ENCODE results near the gene CHERP.
"Not testable (repeated sequence)": the region's sequence is repeated elsewhere in the genome, so short reads cannot be mapped to it uniquely, and the experiment has no call there.

The CHERP gene

DNA sequence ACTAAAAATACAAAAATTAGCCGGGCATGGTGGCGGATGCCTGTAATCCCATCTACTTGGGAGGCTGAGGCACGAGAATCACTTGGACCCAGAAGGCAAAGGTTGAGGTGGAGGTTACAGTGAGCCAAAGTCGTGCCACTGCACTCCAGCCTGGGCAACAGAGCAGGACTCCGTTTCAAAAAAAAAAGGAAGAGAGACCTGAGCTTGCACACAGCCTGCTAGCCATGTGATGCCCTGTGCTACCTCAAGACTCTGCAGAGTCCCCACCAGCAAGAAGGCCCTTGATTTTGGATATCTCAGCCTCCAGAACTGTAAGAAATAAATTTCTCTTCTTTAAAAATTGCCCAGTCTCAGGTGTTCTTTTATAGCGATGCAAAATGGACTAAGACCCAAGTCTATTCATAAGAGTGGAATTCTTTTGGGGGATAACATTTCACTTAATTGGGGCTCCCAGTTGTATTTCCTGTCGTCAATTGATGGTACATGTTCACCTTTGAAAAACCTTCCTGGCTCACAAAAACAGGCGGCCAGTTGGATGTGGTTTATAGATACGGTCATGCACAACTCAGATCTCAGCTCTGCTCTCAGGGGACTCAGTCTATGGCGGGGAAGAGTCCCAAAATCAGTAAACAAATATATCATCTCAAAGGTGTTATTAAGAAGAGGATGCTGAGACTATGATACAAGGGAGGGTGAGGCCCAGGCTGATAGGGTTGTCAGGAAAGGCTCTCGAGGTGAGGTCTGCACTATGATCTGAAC is 2.4 kb upstream of the CHERP start:
- DNase-seq (ENCODE audit: insufficient read length, low spot score) (no peak), FAIRE-seq (no peak)

DNA sequence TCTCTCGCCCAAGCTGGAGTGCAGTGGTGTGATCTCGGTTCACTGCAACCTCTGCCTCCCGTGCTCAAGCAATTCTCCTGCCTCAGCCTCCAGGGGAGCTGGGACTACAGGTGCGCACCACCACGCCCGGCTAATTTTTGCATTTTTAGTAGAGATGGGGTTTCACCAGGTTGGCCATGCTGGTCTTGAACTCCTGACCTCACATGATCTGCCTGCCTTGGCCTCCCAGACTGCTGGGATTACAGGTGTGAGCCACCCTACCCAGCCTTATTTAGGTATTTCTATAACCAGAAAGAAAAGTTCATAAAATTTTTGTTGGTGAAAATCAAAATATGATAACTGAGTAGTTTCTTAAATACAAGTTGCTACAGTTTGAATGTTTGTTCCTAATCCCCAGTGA is 1.5 kb upstream of the CHERP start:
- not testable (repeated sequence) for FAIRE-seq; DNase-seq (ENCODE audit: insufficient read length, low spot score)

DNA sequence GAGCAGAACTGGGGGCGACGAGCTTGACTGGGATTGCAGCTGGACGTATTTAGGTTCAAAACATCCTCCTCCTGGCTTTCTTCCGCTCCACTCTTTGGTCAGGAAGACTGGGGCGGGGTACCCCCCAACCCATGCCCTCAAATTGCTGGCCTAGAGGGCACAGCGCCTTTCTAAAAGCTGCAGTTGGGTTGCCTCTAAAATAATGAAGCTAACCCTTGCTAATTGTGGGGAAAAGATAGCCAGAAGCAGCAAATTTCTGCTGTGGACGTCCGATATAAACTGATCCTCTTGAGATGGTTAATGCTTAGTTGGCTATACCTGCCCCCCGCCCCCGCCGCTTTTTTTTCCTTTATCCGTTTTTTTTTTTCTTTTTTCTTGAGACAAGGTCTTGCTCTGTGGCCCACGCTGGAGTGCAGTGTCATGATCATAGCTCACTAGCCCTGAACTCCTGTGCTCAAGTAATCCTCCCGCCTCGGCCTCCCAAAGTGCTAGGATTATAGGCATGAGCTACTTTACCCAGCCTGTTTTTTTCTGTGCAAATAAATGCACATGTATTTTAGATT is 754 bp upstream of the CHERP start:
- no peak for DNase-seq (ENCODE audit: insufficient read length, low spot score)
- FAIRE-seq, result no peak

DNA sequence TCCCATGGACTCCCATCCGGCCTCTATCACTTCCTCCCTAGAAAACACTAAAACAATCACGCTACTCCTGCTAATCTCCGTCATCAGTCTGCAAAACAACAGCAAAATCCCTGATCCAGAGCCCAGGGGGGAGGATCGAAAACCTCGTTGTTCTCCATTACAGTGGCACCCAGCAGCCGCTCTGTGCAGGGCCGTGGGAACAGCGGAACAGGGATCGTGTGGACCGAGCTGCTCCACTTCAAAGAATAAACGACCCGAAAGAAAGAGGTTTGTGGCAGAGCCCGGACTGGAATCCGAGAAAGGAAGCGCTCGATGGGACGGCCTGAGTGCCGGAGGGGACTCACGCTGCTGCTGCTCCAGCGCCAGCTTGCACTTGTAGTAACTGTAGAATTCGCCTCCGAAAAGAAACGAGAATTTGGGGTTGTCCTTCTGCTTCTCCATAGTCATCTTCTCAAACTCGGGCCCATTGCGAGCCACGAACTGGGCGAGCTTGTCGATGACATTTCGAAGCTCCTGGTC is 652 bp downstream of the CHERP start:
- no peak for DNase-seq (ENCODE audit: insufficient read length, low spot score)

DNA sequence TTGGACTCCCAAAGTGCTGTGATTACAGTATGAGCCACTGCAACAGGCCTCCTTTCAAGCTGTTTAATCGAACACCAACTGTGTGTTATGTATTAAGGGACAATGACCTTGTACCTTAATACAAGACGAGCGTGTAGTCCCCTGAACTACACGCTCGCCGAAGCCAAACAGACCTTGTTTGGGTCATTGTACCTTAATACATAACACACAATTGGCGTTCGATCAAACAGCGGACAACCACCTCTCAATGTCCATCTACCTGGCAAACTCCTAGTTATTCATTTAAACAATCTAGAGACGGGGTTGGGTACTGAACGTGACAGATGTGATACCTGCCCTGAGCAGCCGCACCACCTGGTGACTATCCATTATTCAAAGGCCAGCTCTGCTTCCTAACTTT is 1.3 kb downstream of the CHERP start:
- FAIRE-seq (no peak), DNase-seq (ENCODE audit: insufficient read length, low spot score) (no peak)

More for the DNA sequence above, 652 bp downstream of the CHERP start:
- no peak for FAIRE-seq

DNA sequence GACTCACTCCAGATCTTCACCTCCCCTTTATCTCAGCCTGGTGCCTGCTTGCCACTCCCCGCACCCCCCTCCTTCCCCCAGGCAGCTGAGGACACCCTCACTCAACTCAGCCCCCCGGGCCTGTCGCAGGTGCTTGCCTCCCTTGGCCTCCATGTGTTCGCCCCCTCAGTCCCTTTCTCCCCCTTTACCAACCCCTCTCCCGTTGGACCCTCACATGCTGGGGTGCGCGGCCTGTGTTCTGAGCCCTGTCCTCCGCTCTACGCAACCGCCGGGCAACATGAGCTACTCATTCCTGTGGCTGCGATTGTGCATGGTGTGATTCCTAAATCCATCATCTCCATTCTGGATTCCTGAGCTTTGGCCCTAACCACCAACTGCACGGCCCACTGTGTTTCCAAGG is 5.1 kb downstream of the CHERP start:
- FAIRE-seq, result no peak
- no peak for DNase-seq (ENCODE audit: insufficient read length, low spot score)

DNA sequence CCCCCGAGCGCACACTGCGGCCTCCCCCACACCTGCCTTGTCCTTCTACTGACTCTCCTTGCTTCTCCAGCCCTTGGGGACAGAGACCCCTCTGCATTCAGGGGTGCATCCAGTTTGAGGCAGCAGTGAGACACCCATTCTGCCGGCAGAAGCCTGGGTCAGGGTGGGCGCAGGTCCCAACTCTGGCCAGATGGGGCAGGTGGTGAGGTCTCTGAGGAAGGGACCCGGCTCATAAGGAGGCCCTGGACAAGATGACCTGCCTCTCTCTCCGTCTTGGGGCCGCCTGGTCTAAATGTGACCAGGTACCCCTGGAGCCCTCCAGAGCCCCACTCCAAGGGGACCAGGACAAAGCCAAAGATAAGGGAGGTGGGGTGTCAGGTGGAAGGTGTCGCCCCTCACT is 6.1 kb downstream of the CHERP start:
- DNase-seq (ENCODE audit: insufficient read length, low spot score), result no peak
- no peak for FAIRE-seq

DNA sequence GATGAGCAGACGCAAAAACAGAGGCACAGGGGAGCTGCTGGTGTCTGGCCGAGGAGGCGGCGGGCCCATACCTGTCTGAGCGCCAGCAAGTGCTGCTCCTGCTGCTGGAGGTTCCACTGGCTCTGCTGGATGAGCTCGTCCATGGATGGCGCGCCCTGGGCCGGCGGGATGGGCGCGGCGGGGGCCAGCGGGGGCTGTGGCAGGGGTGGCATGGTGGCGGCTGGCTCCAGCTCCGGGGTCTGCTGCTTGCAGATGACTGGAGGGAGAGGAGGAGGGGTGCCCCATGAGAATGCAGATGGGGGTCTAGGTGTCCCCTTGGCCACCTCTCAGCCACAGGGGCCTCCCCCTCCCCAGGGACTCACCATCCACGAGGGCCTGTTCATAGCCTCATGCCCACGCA is 6.9 kb downstream of the CHERP start:
- DNase-seq (ENCODE audit: insufficient read length, low spot score), result no peak
- FAIRE-seq, result no peak

DNA sequence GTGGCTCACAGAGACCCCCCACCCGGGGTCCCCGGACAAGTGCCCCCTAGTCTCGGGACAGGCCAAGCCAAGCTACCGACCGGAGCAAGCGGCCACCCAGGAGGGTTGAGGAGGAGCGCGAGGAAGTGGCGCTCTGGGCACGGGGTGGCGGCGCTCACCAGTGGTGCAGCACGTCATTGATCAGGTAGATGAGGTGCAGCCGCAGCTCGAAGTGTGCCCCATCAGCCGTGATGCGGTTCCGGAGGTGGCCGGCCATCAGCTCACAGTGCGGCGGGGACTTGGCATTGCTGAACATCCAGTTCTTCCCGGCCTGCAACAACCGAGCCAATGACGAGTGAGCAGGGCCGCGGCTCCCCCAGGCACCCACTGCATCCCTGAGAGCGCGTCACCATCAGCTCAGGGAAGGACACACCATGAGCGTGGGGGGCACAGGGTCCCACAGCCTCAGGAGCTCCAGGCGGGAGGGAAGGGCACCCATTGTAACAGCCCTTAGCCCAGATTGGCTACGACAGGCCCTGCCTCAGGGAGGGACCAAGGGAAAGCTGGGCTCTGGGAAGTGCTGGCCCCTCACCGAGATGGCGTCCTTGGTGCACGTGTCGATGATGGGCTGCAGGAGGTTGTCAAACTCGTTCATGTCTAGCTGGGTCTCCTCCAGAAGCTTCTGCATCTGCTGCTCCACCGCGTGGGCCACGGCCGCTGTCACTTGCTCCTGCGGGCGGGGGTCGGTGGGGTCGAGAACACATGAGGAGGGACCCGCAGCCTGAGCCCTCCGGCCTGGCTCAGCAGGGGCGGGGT is 9.6 kb downstream of the CHERP start:
- no peak for FAIRE-seq

DNA sequence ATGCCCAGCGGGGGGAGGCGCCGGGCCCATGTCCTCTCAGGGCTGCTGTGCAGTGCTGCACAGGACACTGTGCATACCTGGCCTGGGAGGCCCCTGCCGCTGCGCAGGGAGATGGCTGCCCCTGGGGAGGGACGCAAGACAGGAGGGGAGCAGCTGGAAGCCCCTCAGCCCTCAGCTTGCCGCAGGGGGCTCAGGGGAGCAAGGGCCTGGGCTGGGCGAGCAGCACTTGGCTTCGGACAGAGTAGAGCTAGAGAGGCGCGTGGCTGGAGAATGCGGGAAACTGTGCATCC is 10.9 kb downstream of the CHERP start:
- FAIRE-seq, result no peak

More for the DNA sequence above, 9.6 kb downstream of the CHERP start:
- no peak for DNase-seq (ENCODE audit: insufficient read length, low spot score)

DNA sequence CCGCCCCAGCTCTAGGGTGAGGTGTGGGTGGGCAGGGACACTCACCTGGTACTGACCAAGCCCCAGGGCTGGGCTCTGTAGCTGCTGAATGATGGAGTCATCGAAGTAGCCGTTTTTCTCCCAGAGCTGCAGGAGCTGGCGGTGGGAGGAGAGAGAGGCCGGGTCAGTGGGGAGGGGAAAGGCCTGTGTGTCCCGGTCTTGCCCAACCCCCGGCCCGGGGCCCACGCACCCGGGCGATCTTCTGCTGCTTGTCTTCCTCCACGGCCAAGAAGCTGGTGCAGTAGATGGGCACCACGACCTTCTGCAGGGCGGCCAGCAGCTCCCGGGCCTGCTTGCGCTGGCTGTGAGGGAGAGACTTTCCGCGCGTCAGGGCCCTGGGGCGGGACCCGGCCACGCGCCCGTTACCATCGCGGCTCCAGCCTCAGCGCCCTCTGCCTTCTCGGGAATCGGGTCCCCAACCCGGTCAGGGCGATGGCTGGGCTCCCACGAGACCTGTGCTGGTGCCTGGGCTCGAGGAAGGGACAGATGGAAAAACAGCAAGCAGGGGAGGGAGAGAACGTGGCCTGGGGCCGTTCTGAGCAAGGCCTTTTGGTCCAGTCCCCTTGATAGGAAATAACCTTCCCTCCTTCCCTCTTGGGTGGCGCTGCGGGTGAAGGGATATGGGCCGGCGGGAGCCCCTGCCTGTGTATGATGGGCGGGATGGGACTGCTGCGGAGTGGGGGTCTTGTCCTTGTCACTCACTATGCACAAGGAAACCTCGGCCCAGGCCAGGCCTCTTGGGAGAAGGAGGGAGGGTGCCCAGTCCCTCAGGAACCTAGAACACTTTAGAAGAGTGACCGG is 11.5 kb downstream of the CHERP start:
- DNase-seq (ENCODE audit: insufficient read length, low spot score) (no peak), FAIRE-seq (no peak)

More for the DNA sequence above, 10.9 kb downstream of the CHERP start:
- DNase-seq (ENCODE audit: insufficient read length, low spot score), result no peak

DNA sequence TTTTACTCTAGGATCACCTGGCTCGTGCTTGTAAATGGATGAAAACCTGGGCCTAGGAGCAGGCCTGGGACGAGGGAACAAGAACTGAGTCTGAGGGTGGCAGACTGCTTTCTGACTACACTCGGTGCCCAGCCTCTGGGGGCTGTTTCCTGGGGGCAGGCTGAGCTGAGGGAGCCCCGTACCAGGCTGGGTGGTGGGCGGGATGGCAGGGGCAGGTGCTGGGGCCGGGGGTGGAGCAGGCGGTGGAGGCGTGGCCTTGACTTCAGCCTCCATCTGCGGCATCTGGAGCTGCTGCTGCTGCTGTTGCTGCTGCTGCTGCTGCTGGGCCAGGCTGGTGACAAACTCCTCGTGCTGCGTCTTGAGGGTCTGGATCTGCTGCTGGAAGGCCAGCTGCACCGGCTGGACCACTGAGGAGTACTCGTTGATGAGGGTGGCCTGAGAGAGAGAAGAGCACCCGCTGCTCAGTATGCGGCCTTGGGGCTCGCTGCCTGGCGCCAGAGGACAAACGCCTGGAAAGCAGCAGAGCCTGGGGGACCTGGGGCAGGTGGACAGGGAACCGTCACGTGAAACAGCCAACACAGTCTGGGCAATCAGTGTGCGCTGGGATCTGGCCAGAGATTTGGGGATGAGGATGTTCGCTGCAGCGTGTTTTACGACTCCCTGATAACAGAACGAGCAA is 12.6 kb downstream of the CHERP start:
- DNase-seq (ENCODE audit: insufficient read length, low spot score) (no peak), FAIRE-seq (no peak)

DNA sequence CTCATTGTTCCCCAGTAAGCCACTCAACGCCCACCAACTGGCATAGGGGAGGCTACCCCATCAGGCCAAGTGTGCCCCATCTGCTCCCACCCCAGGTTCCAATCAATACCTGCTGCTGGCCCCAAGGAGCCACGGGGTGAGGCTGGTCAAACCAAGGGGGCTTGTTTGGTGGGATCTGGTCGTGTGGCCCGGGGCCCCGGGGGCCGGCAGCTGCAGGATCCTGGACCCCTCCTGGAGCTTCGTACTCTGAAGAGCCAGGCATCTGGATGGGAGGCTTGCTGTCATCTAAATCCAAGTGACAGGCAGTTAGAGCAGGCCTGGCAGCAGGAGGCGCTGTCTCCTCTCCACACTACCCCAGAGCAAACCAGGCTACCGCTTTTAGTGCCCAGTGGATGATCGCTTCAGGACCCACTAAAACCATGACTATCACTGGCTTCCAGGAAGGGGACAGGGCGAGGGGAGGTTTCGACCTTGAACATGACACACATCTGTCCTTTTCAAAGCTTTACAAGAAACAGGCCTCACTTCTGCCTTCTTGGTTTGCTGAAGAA is 14.2 kb downstream of the CHERP start:
- DNase-seq (ENCODE audit: insufficient read length, low spot score) (no peak), FAIRE-seq (no peak)

DNA sequence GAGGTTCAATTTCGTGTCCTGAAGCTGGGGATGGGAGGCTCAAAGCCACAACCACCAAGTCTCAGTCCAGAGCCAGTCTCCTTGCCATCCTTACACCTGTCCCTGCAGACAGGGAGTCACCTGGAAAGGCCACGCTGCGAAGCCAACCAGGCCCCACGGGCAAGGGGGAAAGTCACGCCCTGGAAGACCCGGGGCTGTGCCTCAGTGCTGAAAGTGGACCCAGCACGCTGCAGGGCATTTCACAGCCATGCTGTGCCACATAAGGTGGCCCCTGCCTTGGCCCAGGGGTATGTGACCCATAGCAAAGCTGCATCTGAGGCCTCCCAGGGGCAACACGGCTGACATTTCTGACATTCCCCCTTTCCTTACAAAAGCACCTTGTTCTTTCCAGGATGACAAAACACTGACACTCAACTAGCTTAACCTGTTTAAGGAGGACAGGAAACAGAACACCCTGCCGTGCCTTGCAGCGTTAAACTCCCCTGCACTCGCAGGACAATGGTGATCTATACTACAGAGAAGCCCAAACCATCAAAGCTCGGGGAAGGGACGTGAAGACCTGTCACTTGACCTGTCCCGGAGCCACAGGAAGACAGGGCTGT is 14.8 kb downstream of the CHERP start:
- FAIRE-seq (no peak), DNase-seq (ENCODE audit: insufficient read length, low spot score) (no peak)

DNA sequence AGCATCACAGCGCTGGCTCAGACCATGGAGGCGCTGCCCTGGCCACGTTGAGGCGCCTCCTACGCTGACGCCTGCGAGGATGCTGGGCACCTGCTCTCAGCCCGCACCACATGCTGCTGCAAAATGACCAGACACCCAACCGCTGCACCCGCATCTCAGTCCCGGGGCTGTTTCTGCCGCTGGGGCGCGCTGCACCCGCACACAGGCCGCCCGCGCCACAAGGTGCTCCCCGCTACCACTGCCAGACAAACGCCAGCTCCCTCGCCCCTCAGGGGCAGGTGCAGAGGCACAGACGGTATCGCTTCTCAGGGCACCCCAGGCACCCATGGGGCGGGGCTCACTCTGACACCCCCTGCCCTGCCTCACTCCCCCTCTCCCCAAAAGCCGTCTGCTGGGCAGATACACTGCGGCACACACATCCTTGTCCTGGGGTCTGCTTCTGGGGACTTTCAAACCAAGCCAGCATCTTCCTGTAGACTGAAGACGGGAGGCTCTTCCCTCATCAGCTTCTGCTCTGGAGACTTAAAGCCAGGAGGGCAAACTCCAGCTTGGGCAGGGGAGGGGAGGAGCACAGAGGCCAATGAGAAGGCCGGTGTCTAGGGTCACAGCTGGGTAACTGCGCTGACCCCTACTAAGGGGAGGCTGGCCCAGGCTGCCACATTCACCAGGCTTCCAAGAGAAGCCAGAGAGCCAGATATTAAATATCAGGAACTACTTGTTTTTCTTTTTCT is 16.3 kb downstream of the CHERP start:
- DNase-seq (ENCODE audit: insufficient read length, low spot score) (no peak), FAIRE-seq (no peak)

DNA sequence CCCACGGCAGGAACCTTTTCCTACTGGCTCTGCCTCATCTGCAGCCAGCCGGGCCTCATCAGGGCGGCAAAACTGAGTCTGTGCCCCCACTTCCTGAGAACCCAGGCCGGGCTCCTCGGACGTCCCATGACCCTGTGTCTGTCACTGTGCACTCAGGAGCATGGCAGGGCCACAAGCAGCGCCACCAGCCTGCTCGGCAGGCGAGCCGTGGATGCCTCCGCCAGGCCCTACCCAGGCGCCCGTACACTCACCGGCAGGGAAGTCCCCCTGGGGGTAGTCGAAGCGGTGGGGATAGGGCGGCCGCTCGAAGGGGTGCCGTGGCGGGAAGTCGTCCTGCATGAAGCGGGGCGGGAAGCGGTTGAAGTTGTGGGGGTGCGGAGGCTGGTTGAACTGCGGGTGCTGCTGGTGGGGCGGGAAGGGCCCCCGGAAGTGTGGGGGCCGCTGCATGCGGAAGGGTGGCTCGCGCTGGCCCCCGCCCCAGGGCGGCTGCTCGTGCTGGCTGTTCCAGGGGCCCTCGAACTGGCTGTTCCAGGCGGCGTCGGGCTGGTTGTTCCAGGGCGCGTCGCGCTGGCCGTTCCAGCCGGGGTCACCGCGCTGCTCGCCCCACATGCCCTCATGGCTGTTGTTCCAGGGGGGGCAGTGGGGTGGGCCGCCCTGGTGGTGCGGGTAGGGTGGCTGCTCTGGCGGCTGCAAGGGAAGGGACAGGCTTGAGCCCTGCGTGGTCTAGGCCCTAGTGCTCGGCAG is 17.1 kb downstream of the CHERP start:
- FAIRE-seq, result no peak
- no peak for DNase-seq (ENCODE audit: insufficient read length, low spot score)

DNA sequence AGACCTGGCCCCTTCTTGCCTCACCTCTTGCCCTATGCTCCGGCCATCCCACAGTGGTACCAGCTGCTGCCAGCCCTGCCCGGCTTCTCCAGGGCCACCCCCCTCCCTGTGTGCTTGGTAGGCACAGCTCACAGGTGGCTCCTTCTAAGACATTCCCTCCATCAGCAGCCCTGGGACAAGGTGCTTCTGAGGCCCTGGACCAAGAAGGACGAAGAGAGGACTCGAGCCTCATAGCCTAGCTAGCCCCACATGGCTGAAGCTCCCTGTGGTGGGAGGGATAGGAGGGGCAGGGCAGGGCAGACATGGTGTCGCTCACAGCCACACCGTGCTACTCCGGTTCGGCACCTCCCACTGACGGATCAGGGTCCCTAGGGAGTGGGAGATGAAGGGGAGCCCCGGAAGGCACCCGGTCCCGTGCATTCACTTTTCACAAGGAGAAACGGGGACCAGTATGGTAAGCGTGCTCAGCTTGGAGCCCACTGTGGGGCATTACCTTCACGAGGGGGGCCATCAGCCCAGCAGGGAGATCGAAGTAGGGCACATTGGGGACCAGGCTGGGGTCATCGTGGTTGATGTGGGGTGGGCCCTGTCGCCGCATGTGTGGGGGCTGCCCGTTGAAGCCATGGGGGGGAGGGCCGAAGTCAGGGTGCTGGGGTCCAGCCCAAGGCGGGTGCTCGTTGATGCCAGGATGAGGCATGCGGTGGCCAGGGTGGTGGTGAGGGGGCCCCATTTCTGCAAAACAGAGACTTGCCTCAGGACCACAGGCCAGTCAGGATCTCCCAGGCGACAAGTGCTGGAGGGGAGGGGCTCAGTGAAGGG is 19.5 kb downstream of the CHERP start:
- no peak for DNase-seq (ENCODE audit: insufficient read length, low spot score)
- FAIRE-seq, result no peak
